Endothelial cell of umbilical vein (primary cell): ENCODE measurements around the gene C4orf50. TPM values are rescaled to one million over a fixed set of nuclear protein-coding genes. Genes with fewer than 3 reads are reported as not detected.

ENCODE experiments used
- BruUV-seq: library from RNA; stranded (reverse); fragments of 400-500 nt; replicated peaks from 2 replicates; lab custom pipeline; 2021; lab: Mats Ljungman, UMichigan
- CTCF ChIA-PET: fragments of 300-600, 350-600 bp; sonication (Branson Sonifier 250); formaldehyde crosslinking; loops from one replicate; lab custom pipeline; 2021; ENCODE audit warnings: antibody characterized with exemption, inconsistent platforms; lab: Charles Lee
- POLR2A ChIA-PET: fragments of 300-600, 350-600 bp; sonication (Branson Sonifier 250); formaldehyde crosslinking; loops from one replicate; lab custom pipeline; 2021; ENCODE audit warnings: antibody characterized with exemption, inconsistent platforms; lab: Charles Lee
- DNase-seq: peaks from one replicate; pipeline ENCODE4 v3.0.0-alpha.2; 2011; ENCODE audit warnings: low read depth, low spot score
- FAIRE-seq: peaks from 2 replicates; lab custom pipeline; 2011; peaks lifted over from hg19 to GRCh38; lab: Jason Lieb, UNC
- H2AFZ ChIP-seq: 2 replicates; pipeline ENCODE4 v1.6.0; 2012; ENCODE audit warnings: low read depth, low read length, control low read depth, inconsistent platforms
- H3K27ac ChIP-seq: 2 replicates; pipeline ENCODE4 v1.5.1; 2011; ENCODE audit warnings: low read depth, mild to moderate bottlenecking, control low read depth, low read length, moderate library complexity; ENCODE audit not compliant: insufficient read depth
- H3K27me3 ChIP-seq, 2 experiments: 2 replicates each; pipeline versions ENCODE4 v1.6.0 to v1.6.1; 2011; ENCODE audit warnings: low read length in 2 of 2, mixed read lengths in 1 of 2; ENCODE audit not compliant: control insufficient read depth in 2 of 2, insufficient read depth in 2 of 2
- H3K36me3 ChIP-seq, 2 experiments: 2 replicates in 1 of 2; 3 replicates in 1 of 2; pipeline ENCODE4 v1.5.1; 2011; ENCODE audit warnings: low read length in 2 of 2, mild to moderate bottlenecking in 1 of 2, moderate library complexity in 1 of 2; ENCODE audit not compliant: control insufficient read depth in 2 of 2, insufficient read depth in 2 of 2; ENCODE audit errors: extremely low read depth in 1 of 2
- H3K4me1 ChIP-seq: 3 replicates; pipeline ENCODE4 v1.5.1; 2011; ENCODE audit warnings: mild to moderate bottlenecking, low read length; ENCODE audit not compliant: control insufficient read depth, insufficient read depth; ENCODE audit errors: extremely low read depth
- H3K4me2 ChIP-seq: 2 replicates; pipeline ENCODE4 v1.6.1; 2011; ENCODE audit warnings: low read length, control low read depth, mixed read lengths; ENCODE audit not compliant: insufficient read depth
- H3K4me3 ChIP-seq, 3 experiments: fragments of 200-600 bp in 1 of 3; sonication (generic), shearing (Covaris generic) in 1 of 3; replicated peaks in 1 of 3; 2 replicates each; pipeline ENCODE4 v1.5.1; 2011 to 2016; ENCODE audit warnings: control low read depth in 3 of 3, low read length in 3 of 3, mild to moderate bottlenecking in 2 of 3, inconsistent platforms in 1 of 3, low read depth in 1 of 3, moderate library complexity in 1 of 3; ENCODE audit not compliant: insufficient read depth in 1 of 3
- H3K79me2 ChIP-seq: 2 replicates; pipeline ENCODE4 v1.6.0; 2012; ENCODE audit warnings: low read length, inconsistent platforms; ENCODE audit not compliant: control insufficient read depth, insufficient read depth
- H3K9ac ChIP-seq: replicated peaks from 2 replicates; pipeline ENCODE3; 2011; ENCODE audit warnings: low read length, control low read depth; ENCODE audit not compliant: insufficient read depth; ENCODE audit errors: extremely low read depth
- H3K9me1 ChIP-seq: replicated peaks from 3 replicates; pipeline ENCODE4 v1.6.0; 2011; ENCODE audit warnings: mild to moderate bottlenecking, low read length; ENCODE audit not compliant: control insufficient read depth, insufficient read depth; ENCODE audit errors: extremely low read depth
- H3K9me3 ChIP-seq: replicated peaks from 2 replicates; pipeline ENCODE4 v1.5.1; 2012; ENCODE audit warnings: low read length, inconsistent platforms; ENCODE audit not compliant: control insufficient read depth, insufficient read depth
- H4K20me1 ChIP-seq: replicated peaks from 2 replicates; pipeline ENCODE3; 2011; ENCODE audit warnings: mild to moderate bottlenecking, low read length; ENCODE audit not compliant: control insufficient read depth, insufficient read depth; ENCODE audit errors: extremely low read depth
- CTCF ChIP-seq, 2 donors: IDR thresholded peaks; 1 replicate in 1 of 2; 2 replicates in 1 of 2; pipeline ENCODE4 v1.5.1; 2011; ENCODE audit warnings: low read length in 2 of 2, mild to moderate bottlenecking in 2 of 2, moderate library complexity in 2 of 2, control low read depth in 1 of 2, inconsistent platforms in 1 of 2, low read depth in 1 of 2; ENCODE audit not compliant: insufficient read depth in 1 of 2; ENCODE audit errors: extremely low read depth in 1 of 2
- EZH2 ChIP-seq: IDR thresholded peaks from 2 replicates; pipeline ENCODE4 v1.6.1; 2012; ENCODE audit warnings: borderline replicate concordance, low read depth, mild to moderate bottlenecking, moderate library complexity, low read length, inconsistent platforms; ENCODE audit not compliant: severe bottlenecking
- FOS ChIP-seq: IDR thresholded peaks from 2 replicates; pipeline ENCODE4 v1.6.1; 2011; ENCODE audit warnings: mild to moderate bottlenecking, low read length, moderate library complexity, borderline replicate concordance; ENCODE audit not compliant: insufficient read depth
- GATA2 ChIP-seq: IDR thresholded peaks from 2 replicates; pipeline ENCODE4 v1.7.0; 2011; ENCODE audit warnings: low read depth, mild to moderate bottlenecking, moderate library complexity, mixed read lengths, low read length; ENCODE audit not compliant: insufficient read length, insufficient read depth
- JUN ChIP-seq: IDR thresholded peaks from 2 replicates; pipeline ENCODE4 v1.6.1; 2011; ENCODE audit warnings: borderline replicate concordance, low read depth; ENCODE audit not compliant: insufficient read length, insufficient read depth
- MAX ChIP-seq: IDR thresholded peaks from 2 replicates; pipeline ENCODE4 v1.6.1; 2011; ENCODE audit not compliant: insufficient read depth, insufficient read length
- MYC ChIP-seq: IDR thresholded peaks from one replicate; pipeline ENCODE4 v1.6.1; 2011; ENCODE audit warnings: mild to moderate bottlenecking, low read depth, low read length
- POLR2A ChIP-seq: IDR thresholded peaks from 2 replicates; pipeline ENCODE4 v1.6.1; 2012; ENCODE audit warnings: low read depth, mild to moderate bottlenecking, control low read depth, low read length
- POLR2AphosphoS5 ChIP-seq: IDR thresholded peaks from 2 replicates; pipeline ENCODE4 v1.6.1; 2012; ENCODE audit warnings: low read depth, mild to moderate bottlenecking, control low read depth, low read length, moderate library complexity; ENCODE audit not compliant: insufficient read depth
- dilution Hi-C: fragments of 300-500 bp; cut with MboI; formaldehyde crosslinking; loops from one replicate; pipeline ENCODE4 v1.15.0; 2019; ENCODE audit warnings: low sequenced_read_pairs; ENCODE audit not compliant: extremely low pct_ligation_motif_present
- intact Hi-C: fragments of 100-400 bp; cut with micrococcal nuclease; formaldehyde crosslinking; loops from one replicate; pipeline ENCODE4 v1.10.0; 2022
- polyA plus RNA-seq, 4 experiments: library from polyadenylated mRNA; depleted of rRNA in 3 of 4; stranded (reverse) in 3 of 4; unstranded in 1 of 4; fragments of >200 nt; gene quantifications; 2 replicates each; pipeline versions ENCODE4 v1.2.1 to v1.2.3, GENCODE V29; 2011 to 2012; ENCODE audit warnings: missing spikeins in 1 of 4
- total RNA-seq: library from RNA; stranded (reverse); gene quantifications from 2 replicates; pipeline ENCODE4 v1.2.3, GENCODE V29; 2021

The C4orf50 gene
- total and polyA plus RNA-seq, 2 donors (not counting 3 experiments of a cell fraction or from before 2014, with no cell fraction given) = not detected

DNA sequence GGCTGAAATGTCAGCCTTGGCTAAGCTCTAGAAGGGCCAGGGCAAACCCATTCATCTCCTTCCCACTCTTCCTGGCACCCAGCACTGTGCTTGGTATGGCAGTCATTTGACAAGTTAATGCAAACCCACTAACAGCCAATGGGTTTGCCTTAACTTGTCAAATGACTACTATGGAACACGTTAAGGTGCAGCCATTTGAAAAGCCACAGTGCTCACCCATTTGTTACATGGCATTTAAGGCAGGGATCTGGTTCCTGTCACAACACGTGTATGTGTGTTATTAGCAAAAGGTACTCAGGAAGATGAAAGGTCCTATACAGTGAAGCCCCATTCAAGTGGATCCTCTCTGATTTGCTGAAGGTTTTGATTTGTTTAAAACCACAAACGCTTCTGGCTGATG lies 132.5 kb downstream of the C4orf50 start:
- no peak overlapping the region for H3K4me3 ChIP-seq
- H3K27ac ChIP-seq = no peak overlapping the region
- intact Hi-C loops = no loop called here
- ChIA-PET POLR2A (no interaction called here), CTCF (no interaction called here)
- dilution Hi-C loops = no loop called here
- no peak overlapping the region for H2AFZ ChIP-seq
- no TSS peak for BruUV-seq
- H3K27me3 ChIP-seq = peaks cover 31 to 38% of the 10 kb centered on the region in 2 experiments
- H3K36me3 ChIP-seq = no peaks in the 10 kb centered on the region
- FAIRE-seq (no peak), DNase-seq (no peak)
- no peak overlapping the region for H3K9ac ChIP-seq
- H3K9me3 ChIP-seq = no peaks in the 10 kb centered on the region
- no peaks in the 10 kb centered on the region for H3K79me2 ChIP-seq
- H3K4me1 ChIP-seq = no peaks in the 10 kb centered on the region
- TF ChIP-seq POLR2AphosphoS5 (no peak), FOS (no peak)
- H4K20me1 ChIP-seq = no peaks in the 10 kb centered on the region
- H3K9me1 ChIP-seq = no peaks in the 10 kb centered on the region
- H3K4me2 ChIP-seq = no peak overlapping the region

DNA sequence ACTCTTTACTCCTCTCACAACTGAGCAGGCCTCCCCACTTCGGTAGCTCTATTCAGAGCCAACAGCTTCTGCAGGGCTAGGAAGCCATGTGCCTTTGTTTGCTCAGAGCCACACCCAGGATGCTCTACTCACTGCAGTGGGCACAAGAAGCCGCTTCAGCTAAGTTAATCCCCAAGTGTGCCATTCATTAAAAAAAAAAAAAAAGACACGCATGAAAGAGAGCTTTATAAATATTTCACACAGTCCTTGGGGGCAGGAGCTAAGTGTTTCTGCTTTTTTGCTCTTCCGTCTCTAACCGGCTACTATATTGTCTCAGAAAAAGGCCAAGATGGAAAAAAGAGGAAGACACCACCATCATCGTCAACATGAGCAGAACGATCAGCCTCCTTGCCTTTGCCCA lies 133.4 kb downstream of the C4orf50 start:
- Histone ChIP-seq H4K20me1 (no peaks in the 10 kb centered on the region), H3K9me3 (no peaks in the 10 kb centered on the region), H2AFZ (no peak overlapping the region), H3K79me2 (no peaks in the 10 kb centered on the region), H3K4me3 (no peak overlapping the region), H3K36me3 (no peaks in the 10 kb centered on the region), H3K27me3 (peaks cover 23 to 30% of the 10 kb centered on the region in 2 experiments), H3K4me1 (no peaks in the 10 kb centered on the region), H3K9ac (no peak overlapping the region), H3K9me1 (no peaks in the 10 kb centered on the region), H3K4me2 (no peak overlapping the region), H3K27ac (no peak overlapping the region)
- dilution Hi-C loops = no loop called here
- BruUV-seq = no TSS peak
- POLR2A ChIA-PET = no interaction called here
- intact Hi-C loops = no loop called here
- TF ChIP-seq MYC (no peak), POLR2A (no peak), POLR2AphosphoS5 (no peak), MAX (no peak), FOS (no peak), JUN (no peak), CTCF (IDR thresholded peaks at IDR 0.05; ENCODE audit: extremely low read depth in 1 of 2, insufficient read depth in 1 of 2, low read depth in 1 of 2, low read length in 2 of 2) (no peak), GATA2 (no peak), EZH2 (no peak)
- CTCF ChIA-PET = no interaction called here
- no peak for DNase-seq
- no peak for FAIRE-seq
